NCI-H345 treated with DMSO at 0.1 percent for 48 hours (cell line): ENCODE measurements around the gene CPEB3.

Experiments used
- DNase-seq: peaks from one replicate; lab custom pipeline; 2025; ENCODE audit not compliant: unreplicated experiment; lab: John Stamatoyannopoulos, UW

CPEB3 gene

GRCh38 chr10:92108747-92109146, 182.1 kb downstream of the CPEB3 start:
- no peak for DNase-seq

DNA sequence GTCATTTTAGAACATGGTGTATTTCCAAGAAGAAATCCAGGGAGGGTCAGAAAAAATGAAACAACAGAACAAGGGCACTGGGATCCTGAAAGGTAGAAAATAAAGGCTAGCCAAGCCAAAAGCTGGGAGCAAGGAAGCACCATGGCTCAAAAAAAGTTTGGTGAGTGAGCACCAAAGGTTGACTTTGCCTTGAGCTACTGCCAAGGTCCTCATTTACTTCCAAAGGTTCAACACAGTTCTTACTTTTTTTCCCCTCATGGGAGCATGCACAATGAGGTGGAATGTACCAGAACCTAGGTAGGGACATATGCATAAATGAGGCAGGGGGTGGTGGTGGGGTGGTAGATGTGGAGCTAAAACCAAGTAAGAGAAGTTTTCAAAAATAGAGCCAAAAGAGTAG, 182.8 kb downstream of the CPEB3 start:
- no peak for DNase-seq

- DNase-seq: no peak
Observed at GRCh38 chr10:92103376-92104090, 187.3 kb downstream of the CPEB3 start.

DNA sequence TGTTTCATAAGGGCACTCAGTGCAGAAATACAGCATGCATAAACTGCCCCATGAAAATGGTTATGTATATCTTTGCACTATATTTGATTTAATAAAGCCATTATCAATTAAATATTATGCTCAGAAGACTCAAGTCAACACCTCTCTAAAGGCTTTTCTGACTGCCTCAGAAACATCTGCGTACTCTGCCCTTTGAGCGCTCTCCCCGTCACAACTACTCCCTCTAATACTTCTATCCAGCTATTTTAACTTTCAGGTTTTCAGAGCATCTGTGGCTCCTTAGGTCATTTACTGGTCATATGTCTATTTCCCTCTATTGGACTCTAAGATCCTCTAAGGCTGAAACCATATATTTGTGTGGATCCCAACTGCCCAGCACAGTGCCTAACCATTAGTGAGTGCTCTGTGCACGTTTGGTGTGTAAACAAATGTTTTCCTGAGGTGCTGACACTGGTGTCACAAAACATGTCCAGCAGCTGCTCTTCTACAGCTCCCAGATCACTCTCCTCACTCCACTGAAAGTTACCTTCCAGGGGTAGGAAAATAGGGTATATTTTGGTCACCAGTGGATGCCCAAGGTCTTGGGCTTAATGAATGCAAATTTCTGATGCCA, 188.2 kb downstream of the CPEB3 start:
- no peak for DNase-seq

DNA sequence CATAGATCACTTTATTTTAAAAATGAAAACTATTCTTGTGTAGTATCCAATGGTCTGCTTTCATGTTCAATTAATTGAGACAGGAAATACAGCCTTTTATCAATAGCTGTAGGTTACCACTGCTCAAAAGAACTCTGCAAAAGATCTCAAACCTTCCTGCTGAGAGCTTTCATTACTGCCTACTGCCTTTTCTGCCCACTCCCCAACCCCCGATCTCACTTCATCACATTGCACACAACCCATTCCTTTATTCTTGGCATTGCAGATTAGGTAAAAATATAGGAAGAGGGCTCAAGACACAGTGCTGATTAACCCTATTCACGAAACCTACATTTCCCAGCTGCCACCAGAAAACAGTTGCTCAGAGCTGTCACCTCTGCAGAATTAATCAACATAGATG, 195.9 kb downstream of the CPEB3 start:
- no peak for DNase-seq

DNA sequence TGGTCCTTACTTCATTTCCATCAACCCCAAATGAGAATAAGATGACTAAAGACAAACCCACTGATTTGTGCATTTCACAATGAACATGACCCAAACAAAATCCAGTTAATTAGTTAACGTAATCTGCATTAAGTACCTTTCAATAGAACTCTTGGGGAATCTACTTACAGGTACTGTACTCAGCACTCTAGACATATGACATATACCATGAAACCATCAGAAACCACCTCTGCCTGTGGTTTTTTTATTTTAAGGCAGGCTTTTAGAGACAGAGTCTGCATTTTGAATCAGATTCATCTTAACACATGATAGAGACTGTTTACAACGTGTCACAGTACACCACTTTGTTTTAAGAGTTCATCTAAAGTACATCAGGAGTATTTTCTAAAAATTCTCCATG, 198.9 kb downstream of the CPEB3 start:
- no peak for DNase-seq

DNA sequence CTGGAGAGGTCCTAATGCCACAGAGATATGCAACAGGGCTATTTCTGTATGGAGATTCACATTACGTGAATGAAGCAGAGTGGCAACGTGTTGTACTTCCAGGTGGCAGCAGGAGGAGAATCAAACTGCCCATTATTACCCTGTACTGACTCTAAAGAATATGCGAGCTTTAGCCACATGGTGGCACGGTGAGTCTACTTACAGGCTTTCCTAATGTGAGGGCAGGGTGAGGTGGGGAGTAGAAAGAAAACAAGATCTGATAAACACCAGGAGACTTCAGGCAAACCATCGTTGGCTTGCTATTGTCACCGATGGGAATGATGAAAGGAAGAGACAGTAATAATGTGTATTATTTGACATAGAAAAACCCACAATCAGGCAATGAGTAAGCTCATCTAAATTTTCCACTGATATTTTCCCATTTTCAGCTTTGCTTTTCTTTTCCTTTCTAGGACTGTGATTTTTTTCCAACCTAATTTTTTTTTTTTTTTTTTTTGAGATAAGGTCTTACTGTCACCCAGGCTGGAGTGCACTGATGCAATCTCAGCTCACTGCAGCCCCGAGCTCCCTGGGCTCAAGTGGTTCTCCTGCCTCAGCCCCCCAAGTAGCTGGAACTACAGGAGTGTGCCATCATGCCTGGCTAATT, 203.0 kb downstream of the CPEB3 start:
- peak; percentile 10 for DNase-seq

DNA sequence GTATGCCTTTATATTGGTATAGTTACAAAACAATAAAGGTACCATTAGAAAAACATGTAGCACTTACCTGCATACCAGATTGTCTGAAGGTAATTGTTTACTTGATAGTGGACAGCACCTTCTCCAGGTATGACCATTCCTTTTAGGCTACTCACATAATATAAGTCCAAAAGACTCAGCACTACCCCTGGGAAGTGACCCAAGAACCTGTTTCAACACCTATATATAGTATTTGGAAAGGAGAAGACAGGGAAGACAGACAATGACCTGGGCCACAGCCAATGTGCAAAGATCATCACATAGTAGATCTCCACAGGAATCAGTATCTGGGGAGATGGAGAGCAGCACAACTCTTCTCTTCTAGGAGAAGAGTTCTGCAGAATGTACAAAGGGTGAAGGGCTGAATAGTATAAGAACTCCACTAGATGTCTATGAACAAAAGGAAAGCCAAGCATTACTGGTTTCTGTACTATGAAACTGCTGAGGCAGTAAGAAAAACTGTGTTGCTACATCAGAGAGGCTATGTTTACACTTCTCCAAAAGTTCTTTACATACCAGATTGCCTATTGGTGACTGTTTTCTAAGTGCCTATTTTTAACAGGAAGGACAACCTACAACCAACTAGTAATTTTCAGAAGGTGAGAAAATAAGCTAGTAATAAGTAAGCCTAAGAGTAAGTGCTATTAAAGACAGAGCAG, 208.1 kb downstream of the CPEB3 start:
- no peak for DNase-seq

DNA sequence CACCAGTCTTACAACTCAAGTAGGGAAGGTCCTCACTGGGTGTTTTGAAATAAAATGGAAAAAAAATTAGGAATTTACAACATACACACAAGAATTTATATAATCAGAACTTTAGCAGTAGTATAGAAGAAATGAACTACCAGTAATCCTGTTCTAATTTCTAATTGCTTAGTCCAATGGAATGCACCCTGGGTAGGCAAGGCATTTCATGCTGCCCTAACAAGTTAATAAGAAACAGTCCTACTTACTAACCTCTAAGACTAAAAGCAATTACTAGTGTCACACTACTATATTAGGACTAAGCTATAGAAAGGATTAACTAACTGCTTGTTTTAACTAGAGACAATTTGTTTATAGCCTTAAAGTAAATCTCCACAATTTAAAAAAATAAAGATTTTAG, 209.2 kb downstream of the CPEB3 start:
- no peak for DNase-seq

- no peak for DNase-seq
Observed at GRCh38 chr10:92080244-92080643, 210.6 kb downstream of the CPEB3 start.

- no peak for DNase-seq
Observed at GRCh38 chr10:92079003-92079402, 211.9 kb downstream of the CPEB3 start.

GRCh38 chr10:92076722-92077121, 214.2 kb downstream of the CPEB3 start:
- no peak for DNase-seq

DNA sequence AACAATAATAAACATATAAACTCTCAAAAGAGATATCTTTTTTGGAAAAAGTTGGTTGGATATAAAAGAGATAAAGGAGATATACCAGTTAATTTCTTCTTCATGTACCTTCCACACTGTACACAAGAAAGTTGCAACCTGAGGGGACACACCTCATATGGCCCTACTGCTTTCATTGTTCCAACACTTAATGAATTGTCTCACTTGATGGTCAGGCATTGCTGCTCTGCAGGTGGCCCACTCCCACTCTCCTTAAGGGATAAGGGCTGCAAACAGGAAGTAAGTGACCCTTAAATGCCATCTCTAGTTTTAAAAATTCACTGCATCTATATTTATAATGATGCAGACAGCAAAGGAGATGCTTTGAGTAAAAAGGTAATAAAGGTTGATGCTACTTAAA, 215.0 kb downstream of the CPEB3 start:
- no peak for DNase-seq

DNA sequence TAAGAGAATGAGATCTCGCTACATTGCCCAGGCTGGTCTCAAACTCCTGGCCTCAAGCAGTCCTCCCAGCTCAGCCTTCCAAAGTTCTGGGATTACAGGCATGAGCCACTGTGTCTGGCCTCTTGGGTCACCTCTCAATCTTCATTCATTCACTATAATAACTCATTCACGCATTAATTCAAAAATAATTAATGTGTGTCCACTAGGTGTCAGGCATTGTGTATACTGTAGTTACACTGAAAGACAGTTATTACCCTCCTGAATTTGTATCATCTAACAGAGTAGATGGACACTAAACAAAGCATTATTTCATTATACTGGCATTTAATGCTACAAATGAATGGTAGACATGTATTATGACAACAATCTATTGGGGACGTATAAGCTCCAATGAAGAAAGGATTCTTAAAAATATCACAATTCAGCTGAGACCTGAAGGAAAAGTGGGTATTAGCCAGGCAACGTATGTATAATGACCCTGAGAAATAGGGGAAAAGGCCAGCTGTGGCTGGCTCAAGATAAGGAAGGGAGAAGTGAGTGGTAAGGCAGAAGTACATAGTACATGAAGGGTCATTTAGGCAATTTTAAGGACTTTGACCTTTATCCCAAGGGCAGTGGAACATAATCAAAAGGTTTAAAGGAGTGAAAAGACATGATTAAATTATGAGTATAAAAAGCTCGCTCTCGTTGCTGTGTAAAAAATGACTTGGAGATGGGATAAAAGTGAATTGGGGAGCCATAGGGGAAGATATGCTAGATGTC, 216.6 kb downstream of the CPEB3 start:
- no peak for DNase-seq

DNA sequence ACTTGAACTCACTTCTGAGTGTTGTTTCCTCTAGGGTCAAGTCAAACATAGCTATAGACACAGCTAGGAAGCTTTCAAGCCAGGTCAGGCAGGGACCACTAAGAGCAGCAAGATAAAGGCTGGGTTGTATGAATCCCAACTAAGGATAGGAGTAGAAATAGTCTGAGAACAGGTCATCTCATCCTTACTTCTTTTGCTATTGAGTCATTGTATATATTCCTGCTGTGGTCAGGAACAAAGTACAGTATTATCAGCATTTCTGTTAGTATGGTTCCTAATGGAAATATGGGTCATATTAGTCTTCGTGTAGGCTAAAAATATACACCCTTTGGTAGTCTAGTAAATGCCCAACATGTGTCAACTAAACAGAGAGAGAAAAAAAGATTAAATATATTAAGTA, 222.0 kb downstream of the CPEB3 start:
- DNase-seq: no peak

DNA sequence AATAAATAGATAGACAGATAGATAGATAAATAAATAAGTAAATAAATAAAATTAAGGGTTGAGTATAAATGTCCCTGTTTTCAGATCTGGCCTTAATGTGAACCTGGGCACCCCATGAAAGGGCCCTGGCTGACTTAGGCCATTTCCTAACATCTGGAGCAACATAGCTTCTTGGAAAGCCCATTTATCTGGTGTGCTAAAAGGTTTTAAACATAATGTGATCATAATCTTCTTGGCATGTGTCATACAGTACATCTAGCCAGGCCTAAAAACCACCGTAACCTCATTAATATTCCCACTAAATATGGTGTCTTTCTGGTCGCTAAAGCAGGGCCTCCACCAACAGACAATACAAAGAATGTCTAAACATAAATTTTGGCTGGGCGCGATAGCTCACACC, 224.5 kb downstream of the CPEB3 start:
- no peak for DNase-seq

- DNase-seq: no peak
Observed at GRCh38 chr10:92064506-92064905, 226.4 kb downstream of the CPEB3 start.

DNA sequence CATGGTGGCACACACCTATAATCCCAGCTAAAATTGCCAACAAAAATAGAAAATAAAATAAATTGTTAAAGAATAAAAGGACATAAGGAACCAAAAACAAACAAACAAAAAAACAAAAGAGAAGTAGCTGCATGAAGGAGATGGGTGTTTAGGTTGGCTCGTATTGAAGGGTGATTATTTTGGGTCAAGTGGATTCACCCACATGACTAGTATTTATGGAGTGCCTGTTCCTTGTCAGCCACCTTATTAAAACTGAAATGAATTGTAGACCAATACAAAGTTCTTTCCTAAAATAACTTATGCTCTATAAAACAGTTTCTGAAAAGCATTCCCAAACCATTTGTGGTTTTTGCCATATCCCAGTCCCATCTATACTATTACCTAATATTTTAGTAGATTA, 228.6 kb downstream of the CPEB3 start:
- DNase-seq: no peak

GRCh38 chr10:92054807-92055206, 236.1 kb downstream of the CPEB3 start:
- no peak for DNase-seq

- DNase-seq: no peak
Observed at GRCh38 chr10:92052741-92053140, 238.1 kb downstream of the CPEB3 start.

GRCh38 chr10:92052088-92052487, 238.8 kb downstream of the CPEB3 start:
- DNase-seq: no peak
